A673 (cell line): Measurements from ENCODE around the gene CSHL1. TPM values are rescaled to one million over a fixed set of nuclear protein-coding genes. Genes with fewer than 3 reads are reported as not detected.
"Not testable (repeated sequence)": the region's sequence is repeated elsewhere in the genome, so short reads cannot be mapped to it uniquely, and the experiment has no call there.

Source experiments
- BruUV-seq: library from RNA; stranded (reverse); fragments of 400-500 nt; replicated peaks from 2 replicates; lab custom pipeline; 2021; lab: Mats Ljungman, UMichigan
- CTCF ChIA-PET: fragments of 300-600 bp; sonication (Branson Sonifier 250); formaldehyde crosslinking; loops from one replicate; lab custom pipeline; 2022; ENCODE audit warnings: antibody characterized with exemption; lab: Charles Lee
- POLR2A ChIA-PET: fragments of 300-600 bp; sonication (Branson Sonifier 250); formaldehyde crosslinking; loops from one replicate; lab custom pipeline; 2022; ENCODE audit warnings: antibody characterized with exemption; ENCODE audit not compliant: low non-redundant PET; lab: Charles Lee
- DNase-seq: peaks from one replicate; pipeline ENCODE4 v3.0.0-alpha.2; 2015; ENCODE audit warnings: low spot score
- H3K27ac ChIP-seq: fragments of 200-600 bp; sonication (generic); 2 replicates; pipeline ENCODE4 v1.5.1; 2016; ENCODE audit warnings: mixed run types, low read depth, mild to moderate bottlenecking, mixed read lengths, antibody characterized with exemption, low read length; ENCODE audit not compliant: poor library complexity, severe bottlenecking
- H3K27me3 ChIP-seq: fragments of 200-600 bp; sonication (generic); replicated peaks from 2 replicates; pipeline ENCODE4 v1.6.1; 2017; ENCODE audit warnings: mixed run types, low read depth, mild to moderate bottlenecking, mixed read lengths, antibody characterized with exemption, low read length; ENCODE audit not compliant: insufficient read depth, poor library complexity
- H3K36me3 ChIP-seq: fragments of 200-600 bp; sonication (generic); 2 replicates; pipeline ENCODE4 v1.6.1; 2016; ENCODE audit warnings: mixed run types, mild to moderate bottlenecking, mixed read lengths, antibody characterized with exemption, low read length; ENCODE audit not compliant: insufficient read depth, poor library complexity, severe bottlenecking
- H3K4me1 ChIP-seq: fragments of 200-600 bp; sonication (generic); 2 replicates; pipeline ENCODE4 v1.6.1; 2017; ENCODE audit warnings: mixed run types, mild to moderate bottlenecking, mixed read lengths, antibody characterized with exemption, low read length; ENCODE audit not compliant: insufficient read depth, poor library complexity, severe bottlenecking
- H3K4me3 ChIP-seq: fragments of 200-600 bp; sonication (generic); 2 replicates; pipeline ENCODE4 v1.5.1; 2016; ENCODE audit warnings: low read depth, mixed run types, mild to moderate bottlenecking, mixed read lengths, low read length; ENCODE audit not compliant: poor library complexity, severe bottlenecking
- H3K9me3 ChIP-seq: fragments of 200-600 bp; sonication (generic); 2 replicates; pipeline ENCODE4 v1.6.1; 2016; ENCODE audit warnings: mixed run types, low read depth, mild to moderate bottlenecking, mixed read lengths, antibody characterized with exemption, low read length; ENCODE audit not compliant: poor library complexity, severe bottlenecking
- CTCF ChIP-seq: fragments of 300-800, 200-600 bp; sonication (generic); conservative IDR thresholded peaks from 2 replicates; pipeline ENCODE4 v1.5.1; 2017; ENCODE audit warnings: low read depth, mild to moderate bottlenecking, antibody characterized with exemption, low read length, moderate library complexity, mixed read lengths
- intact Hi-C: fragments of 100-400 bp; cut with micrococcal nuclease; formaldehyde crosslinking; loops from one replicate; pipeline ENCODE4 v1.10.0; 2022; ENCODE audit not compliant: unreplicated experiment
- total RNA-seq: library from RNA; stranded (reverse); gene quantifications from 2 replicates; pipeline ENCODE4 v1.2.3, GENCODE V29; 2021

The CSHL1 gene
- total RNA-seq, 1 experiment from 2014 or later, result not detected

- BruUV-seq, DNase-seq, H3K27ac ChIP-seq, H3K4me1 ChIP-seq, H3K27me3 ChIP-seq, intact Hi-C loops, H3K36me3 ChIP-seq, POLR2A ChIA-PET, H3K9me3 ChIP-seq, H3K4me3 ChIP-seq: not testable (repeated sequence)
- CTCF ChIA-PET, result interaction anchor here (0.6 to 0.7 kb wide), 2 partner anchors 10 to 444 kb away, joined by 3 to 5 read pairs; no protein-coding TSS in a partner anchor
- TF ChIP-seq CTCF, result peak; percentile 49
Observed at GRCh38 chr17:63869491-63870291, 41.4 kb downstream of the CSHL1 start.

DNA sequence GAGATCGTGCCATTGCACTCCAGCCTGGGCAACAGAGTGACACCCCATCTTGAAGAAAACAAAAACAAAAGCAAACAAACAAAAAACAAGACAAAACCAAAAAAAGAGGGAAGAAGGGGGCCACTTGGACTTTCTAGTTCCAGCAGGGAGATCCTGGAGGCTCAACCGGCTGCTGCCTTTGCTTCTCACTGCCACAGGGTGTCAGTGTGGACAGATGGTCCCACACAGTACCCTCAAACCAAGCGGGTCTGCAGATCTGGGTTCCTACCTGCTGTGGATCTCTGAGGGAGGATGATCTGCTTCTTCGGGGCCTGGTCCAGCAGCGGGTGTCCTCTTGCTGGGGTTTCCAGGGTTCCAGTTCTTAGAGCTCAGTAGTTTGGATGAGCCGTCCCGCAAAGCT is 44.4 kb downstream of the CSHL1 start:
- intact Hi-C loops, DNase-seq, H3K27me3 ChIP-seq, BruUV-seq, H3K36me3 ChIP-seq, H3K9me3 ChIP-seq, POLR2A ChIA-PET, H3K27ac ChIP-seq, H3K4me1 ChIP-seq, H3K4me3 ChIP-seq: not testable (repeated sequence)
- CTCF ChIA-PET, result interaction anchor here (1.0 to 1.3 kb wide), 3 partner anchors 24 to 434 kb away, joined by 3 to 5 read pairs (median 3); partner anchors contain the start of gene SMARCD2

Other genes with a start within 250 kb of the CSHL1 start
- gene LIMD2, start 211.1 kb downstream of the CSHL1 start, total RNA-seq, result 119 and 127 TPM in 2 replicates
- gene STRADA, start 169.5 kb downstream of the CSHL1 start, total RNA-seq, result 56.3 and 62.8 TPM in 2 replicates
- 91.9 and 104 TPM in 2 replicates for gene CCDC47, start 137.7 kb downstream of the CSHL1 start, total RNA-seq
- 148 and 149 TPM in 2 replicates for gene DDX42, start 137.1 kb downstream of the CSHL1 start, total RNA-seq
- gene PSMC5, start 83.8 kb downstream of the CSHL1 start, total RNA-seq, result 302 and 305 TPM in 2 replicates
- gene FTSJ3, start 83.6 kb downstream of the CSHL1 start, total RNA-seq, result 81.0 and 90.4 TPM in 2 replicates
- gene SMARCD2, start 68.6 kb downstream of the CSHL1 start, total RNA-seq, result 71.9 and 89.4 TPM in 2 replicates
- not detected in 2 replicates for gene CSH2, start 37.6 kb downstream of the CSHL1 start, total RNA-seq
- not detected in 2 replicates for gene GH2, start 29.3 kb downstream of the CSHL1 start, total RNA-seq
- gene CSH1, start 14.7 kb downstream of the CSHL1 start, total RNA-seq, result not detected in 2 replicates
- gene GH1, start 7.6 kb upstream of the CSHL1 start, total RNA-seq, result not detected in 2 replicates
- gene CD79B, start 21.1 kb upstream of the CSHL1 start, total RNA-seq, result 0.39 and 0.72 TPM in 2 replicates
- gene SCN4A, start 61.7 kb upstream of the CSHL1 start, total RNA-seq, result 0.56 and 0.79 TPM in 2 replicates
- gene PRR29, start 87.1 kb upstream of the CSHL1 start, total RNA-seq, result 0.37 TPM in 1 of 2 replicates, not detected in the other
- gene ICAM2, start 109.4 kb upstream of the CSHL1 start, total RNA-seq, result 0.99 and 1.2 TPM in 2 replicates
- gene ERN1, start 218.9 kb upstream of the CSHL1 start, total RNA-seq, result 6.7 and 8.0 TPM in 2 replicates